ENCODE results near the gene TIAM1.

DNA sequence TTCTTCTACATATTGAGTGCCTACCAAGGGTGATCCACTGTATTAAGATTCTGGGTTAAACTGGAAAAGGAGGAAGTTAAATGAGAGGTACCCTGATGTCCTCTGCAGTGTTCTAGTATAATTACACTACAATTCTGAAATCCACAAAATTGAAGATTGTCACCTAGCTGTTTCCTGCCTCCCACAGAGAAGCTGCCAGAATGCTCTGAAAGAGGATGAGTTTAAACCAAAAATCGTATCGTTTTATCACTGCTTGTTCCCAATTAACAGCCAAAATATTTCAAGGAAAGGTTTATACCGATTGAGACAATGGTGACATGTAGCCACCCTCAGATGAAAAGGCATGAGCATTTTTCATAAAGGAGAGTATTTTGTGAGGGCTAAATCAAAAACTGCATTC lies 28.0 kb downstream of the TIAM1 start:
- TF ChIP-seq EZH2 (IDR thresholded peaks at IDR 0.05; ENCODE audit: low read depth) = no peak
- TF ChIP-seq, protein P1, sequence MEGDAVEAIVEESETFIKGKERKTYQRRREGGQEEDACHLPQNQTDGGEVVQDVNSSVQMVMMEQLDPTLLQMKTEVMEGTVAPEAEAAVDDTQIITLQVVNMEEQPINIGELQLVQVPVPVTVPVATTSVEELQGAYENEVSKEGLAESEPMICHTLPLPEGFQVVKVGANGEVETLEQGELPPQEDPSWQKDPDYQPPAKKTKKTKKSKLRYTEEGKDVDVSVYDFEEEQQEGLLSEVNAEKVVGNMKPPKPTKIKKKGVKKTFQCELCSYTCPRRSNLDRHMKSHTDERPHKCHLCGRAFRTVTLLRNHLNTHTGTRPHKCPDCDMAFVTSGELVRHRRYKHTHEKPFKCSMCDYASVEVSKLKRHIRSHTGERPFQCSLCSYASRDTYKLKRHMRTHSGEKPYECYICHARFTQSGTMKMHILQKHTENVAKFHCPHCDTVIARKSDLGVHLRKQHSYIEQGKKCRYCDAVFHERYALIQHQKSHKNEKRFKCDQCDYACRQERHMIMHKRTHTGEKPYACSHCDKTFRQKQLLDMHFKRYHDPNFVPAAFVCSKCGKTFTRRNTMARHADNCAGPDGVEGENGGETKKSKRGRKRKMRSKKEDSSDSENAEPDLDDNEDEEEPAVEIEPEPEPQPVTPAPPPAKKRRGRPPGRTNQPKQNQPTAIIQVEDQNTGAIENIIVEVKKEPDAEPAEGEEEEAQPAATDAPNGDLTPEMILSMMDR (conservative IDR thresholded peaks at IDR 0.05) = no peak

Data from PC-9 (cell line).